ENCODE results near the gene AGAP1. TPM values are rescaled to one million over a fixed set of nuclear protein-coding genes. Genes with fewer than 3 reads are reported as not detected.

The AGAP1 gene
- total RNA-seq, 1 donor from 2014 or later, result 43.9 TPM

DNA sequence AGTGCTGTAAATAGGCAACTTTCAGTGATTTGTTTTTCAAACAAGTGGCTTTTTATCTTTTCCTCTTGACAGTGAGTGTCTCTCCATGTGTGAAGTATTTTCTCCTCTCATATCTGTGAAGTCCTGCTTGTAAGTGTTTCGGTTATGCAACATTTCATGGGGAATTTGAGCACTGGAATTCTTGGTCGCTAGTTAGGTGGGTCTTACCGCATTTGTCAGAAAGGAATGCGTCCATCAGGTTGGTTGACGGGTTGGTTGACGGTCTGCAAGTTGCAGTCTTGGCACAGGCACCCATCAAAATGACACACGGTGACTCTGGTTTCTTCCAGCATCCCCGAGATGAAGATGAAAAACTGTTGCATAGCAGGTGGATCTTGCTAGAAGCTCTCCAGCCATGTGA lies 109.8 kb downstream of the AGAP1 start:
- H3K4me3 Mint-ChIP-seq (ENCODE audit: unreplicated experiment), result no peak overlapping the region
- H3K27ac Mint-ChIP-seq (ENCODE audit: unreplicated experiment), result no peak overlapping the region
- H3K4me1 Mint-ChIP-seq (ENCODE audit: unreplicated experiment), result no peaks in the 10 kb centered on the region
- no peaks in the 10 kb centered on the region for H3K27me3 Mint-ChIP-seq (ENCODE audit: unreplicated experiment)
- H3K36me3 Mint-ChIP-seq (ENCODE audit: low read depth, unreplicated experiment), result peaks cover 17% of the 10 kb centered on the region
- H3K9me3 Mint-ChIP-seq (ENCODE audit: unreplicated experiment), result no peaks in the 10 kb centered on the region
- DNase-seq (ENCODE audit: low spot score), result no peak
- TF ChIP-seq, protein P1, sequence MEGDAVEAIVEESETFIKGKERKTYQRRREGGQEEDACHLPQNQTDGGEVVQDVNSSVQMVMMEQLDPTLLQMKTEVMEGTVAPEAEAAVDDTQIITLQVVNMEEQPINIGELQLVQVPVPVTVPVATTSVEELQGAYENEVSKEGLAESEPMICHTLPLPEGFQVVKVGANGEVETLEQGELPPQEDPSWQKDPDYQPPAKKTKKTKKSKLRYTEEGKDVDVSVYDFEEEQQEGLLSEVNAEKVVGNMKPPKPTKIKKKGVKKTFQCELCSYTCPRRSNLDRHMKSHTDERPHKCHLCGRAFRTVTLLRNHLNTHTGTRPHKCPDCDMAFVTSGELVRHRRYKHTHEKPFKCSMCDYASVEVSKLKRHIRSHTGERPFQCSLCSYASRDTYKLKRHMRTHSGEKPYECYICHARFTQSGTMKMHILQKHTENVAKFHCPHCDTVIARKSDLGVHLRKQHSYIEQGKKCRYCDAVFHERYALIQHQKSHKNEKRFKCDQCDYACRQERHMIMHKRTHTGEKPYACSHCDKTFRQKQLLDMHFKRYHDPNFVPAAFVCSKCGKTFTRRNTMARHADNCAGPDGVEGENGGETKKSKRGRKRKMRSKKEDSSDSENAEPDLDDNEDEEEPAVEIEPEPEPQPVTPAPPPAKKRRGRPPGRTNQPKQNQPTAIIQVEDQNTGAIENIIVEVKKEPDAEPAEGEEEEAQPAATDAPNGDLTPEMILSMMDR (IDR thresholded peaks at IDR 0.05; ENCODE audit: unreplicated experiment), result no peak

DNA sequence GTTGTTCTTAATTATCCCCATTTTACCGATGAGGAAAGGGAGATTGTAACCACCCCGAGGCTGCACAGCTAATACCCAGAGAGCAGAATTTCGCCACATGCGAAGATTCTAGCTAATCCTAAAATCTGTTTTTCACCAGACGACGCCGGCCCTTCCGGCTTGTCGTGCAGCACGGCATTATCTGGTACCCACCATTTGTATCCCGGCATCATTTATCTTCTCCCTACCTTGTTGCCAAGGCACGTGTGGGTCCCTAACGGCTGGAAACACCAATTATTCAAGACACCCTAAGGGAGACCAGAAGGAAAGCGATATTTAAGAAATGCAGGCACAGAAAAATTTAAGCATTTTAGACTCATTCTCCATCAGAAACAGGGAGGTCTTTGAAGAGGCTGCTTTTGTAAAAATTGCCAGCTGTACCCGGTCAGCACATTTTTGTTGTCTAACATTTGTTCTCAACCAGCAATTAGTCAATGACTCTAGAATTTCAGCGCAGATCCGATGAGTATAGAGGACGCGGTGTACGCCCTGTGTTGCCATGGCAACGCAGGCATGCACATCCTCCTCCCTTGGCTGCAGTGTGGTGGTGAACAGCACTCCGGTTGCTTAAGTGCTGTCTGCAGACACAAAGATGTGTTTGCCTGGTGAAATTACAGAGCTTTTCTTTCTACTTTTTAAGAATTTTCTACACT lies 111.6 kb downstream of the AGAP1 start:
- H3K27me3 Mint-ChIP-seq (ENCODE audit: unreplicated experiment), result no peaks in the 10 kb centered on the region
- H3K27ac Mint-ChIP-seq (ENCODE audit: unreplicated experiment), result peak overlapping the region; percentile 28
- TF ChIP-seq, protein P1 (IDR thresholded peaks at IDR 0.05; ENCODE audit: unreplicated experiment), result no peak
- peak; percentile 24 for DNase-seq (ENCODE audit: low spot score)
- no peak overlapping the region for H3K4me3 Mint-ChIP-seq (ENCODE audit: unreplicated experiment)
- no peaks in the 10 kb centered on the region for H3K9me3 Mint-ChIP-seq (ENCODE audit: unreplicated experiment)
- H3K4me1 Mint-ChIP-seq (ENCODE audit: unreplicated experiment), result no peaks in the 10 kb centered on the region
- peaks cover 16% of the 10 kb centered on the region for H3K36me3 Mint-ChIP-seq (ENCODE audit: low read depth, unreplicated experiment)

DNA sequence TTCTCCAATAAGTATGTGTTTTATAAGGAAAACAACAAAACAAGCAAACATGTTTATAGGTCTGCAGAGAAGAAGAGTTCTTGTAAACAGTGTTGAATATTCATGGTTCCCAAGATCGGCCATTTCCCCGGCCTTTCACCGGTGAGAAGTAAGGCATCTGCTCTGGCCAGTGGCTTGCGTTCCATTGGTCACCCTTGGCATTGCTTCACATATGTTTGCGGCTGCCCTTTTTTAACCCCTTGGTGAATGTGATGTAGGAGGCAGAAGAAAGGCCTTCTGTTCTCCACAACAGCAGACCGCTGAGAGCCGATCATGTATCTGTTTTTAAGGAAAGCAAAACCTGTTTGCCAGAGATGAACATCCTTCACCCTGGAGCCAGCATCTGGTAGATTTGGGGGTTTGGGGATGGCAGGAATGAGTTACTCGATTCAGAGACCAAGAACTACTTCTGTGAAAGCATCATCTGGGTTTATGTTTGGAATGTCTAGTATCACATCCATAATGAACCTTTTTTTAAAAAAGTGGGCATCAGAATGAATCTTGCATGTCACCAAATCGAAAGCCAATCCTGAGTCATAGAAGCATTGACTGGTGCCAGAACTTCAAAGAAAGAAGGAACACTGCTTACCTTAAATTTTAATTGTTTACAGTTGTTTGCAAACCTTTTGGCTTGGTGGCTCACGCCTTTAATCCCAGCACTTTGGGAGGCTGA lies 112.3 kb downstream of the AGAP1 start:
- peaks cover 2% of the 10 kb centered on the region for H3K27me3 Mint-ChIP-seq (ENCODE audit: unreplicated experiment)
- peaks cover 9% of the 10 kb centered on the region for H3K36me3 Mint-ChIP-seq (ENCODE audit: low read depth, unreplicated experiment)
- no peaks in the 10 kb centered on the region for H3K9me3 Mint-ChIP-seq (ENCODE audit: unreplicated experiment)
- no peak for DNase-seq (ENCODE audit: low spot score)
- TF ChIP-seq, protein P1 (IDR thresholded peaks at IDR 0.05; ENCODE audit: unreplicated experiment), result no peak
- H3K4me1 Mint-ChIP-seq (ENCODE audit: unreplicated experiment), result no peaks in the 10 kb centered on the region
- no peak overlapping the region for H3K4me3 Mint-ChIP-seq (ENCODE audit: unreplicated experiment)
- no peak overlapping the region for H3K27ac Mint-ChIP-seq (ENCODE audit: unreplicated experiment)

DNA sequence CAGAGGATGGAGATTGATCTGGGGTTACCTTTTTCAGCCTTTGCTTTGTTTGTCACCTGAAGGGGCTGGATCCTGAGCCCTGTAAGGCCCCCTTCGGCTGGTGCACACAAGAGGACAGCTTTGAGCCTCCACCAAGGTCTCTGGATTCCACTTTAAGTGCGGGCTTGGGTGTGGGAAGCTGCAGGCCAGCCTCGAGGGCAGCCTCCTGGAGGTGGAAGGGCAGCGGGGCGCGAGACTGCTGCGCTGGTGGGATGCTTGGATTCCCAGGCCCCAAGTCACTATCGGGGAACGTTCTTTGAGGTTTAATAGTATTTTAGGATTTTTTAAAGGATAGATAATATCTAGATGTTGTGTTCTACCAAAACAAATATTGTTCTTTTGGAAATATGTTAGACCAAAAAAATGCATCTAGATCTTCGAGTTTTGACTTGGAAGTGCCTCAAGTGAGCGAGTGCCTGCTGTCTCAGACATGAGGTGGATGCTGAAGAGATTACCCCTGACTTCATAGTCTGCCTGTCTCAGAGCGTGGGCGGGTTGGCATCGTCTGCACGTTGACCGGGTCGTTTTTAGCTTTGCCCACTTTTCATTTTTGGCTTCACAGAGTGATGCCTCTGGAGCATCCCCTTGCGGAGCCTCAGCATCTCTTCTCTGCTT lies 113.8 kb downstream of the AGAP1 start:
- Mint-ChIP-seq H3K9me3 (ENCODE audit: unreplicated experiment) (no peaks in the 10 kb centered on the region), H3K4me3 (ENCODE audit: unreplicated experiment) (no peak overlapping the region), H3K36me3 (ENCODE audit: low read depth, unreplicated experiment) (peaks cover 3% of the 10 kb centered on the region), H3K27ac (ENCODE audit: unreplicated experiment) (no peak overlapping the region), H3K4me1 (ENCODE audit: unreplicated experiment) (no peaks in the 10 kb centered on the region), H3K27me3 (ENCODE audit: unreplicated experiment) (peaks cover 2% of the 10 kb centered on the region)
- TF ChIP-seq, protein P1 (IDR thresholded peaks at IDR 0.05; ENCODE audit: unreplicated experiment), result no peak
- DNase-seq (ENCODE audit: low spot score), result no peak
